HG02870 (cell line): ENCODE results near the gene ERICH2.

ENCODE experiments used
- ATAC-seq: cut with Tn5 transposase; IDR thresholded peaks from one replicate; pipeline ENCODE4 v1.9.1; 2021; ENCODE audit warnings: mild to moderate bottlenecking, moderate library complexity; ENCODE audit not compliant: unreplicated experiment

ERICH2 gene

GRCh38 chr2:170761572-170761971 is 8.6 kb upstream of the ERICH2 start:
- no peak for ATAC-seq

GRCh38 chr2:170762760-170763159 is 7.4 kb upstream of the ERICH2 start:
- ATAC-seq, result no peak

GRCh38 chr2:170763232-170763631 is 6.9 kb upstream of the ERICH2 start:
- ATAC-seq, result no peak

- no peak for ATAC-seq
Measured at GRCh38 chr2:170764880-170765261, 5.3 kb upstream of the ERICH2 start.

- no peak for ATAC-seq
Measured at GRCh38 chr2:170766693-170767092, 3.5 kb upstream of the ERICH2 start.

- peak; percentile 74 for ATAC-seq
Measured at GRCh38 chr2:170770606-170771420, 635 bp downstream of the ERICH2 start.

- no peak for ATAC-seq
Measured at GRCh38 chr2:170771421-170771937, 1.3 kb downstream of the ERICH2 start.

- ATAC-seq, result no peak
Measured at GRCh38 chr2:170772295-170772694, 2.1 kb downstream of the ERICH2 start.

- no peak for ATAC-seq
Measured at GRCh38 chr2:170774074-170774473, 3.9 kb downstream of the ERICH2 start.

- no peak for ATAC-seq
Measured at GRCh38 chr2:170778900-170779299, 8.7 kb downstream of the ERICH2 start.

GRCh38 chr2:170779304-170779703 is 9.1 kb downstream of the ERICH2 start:
- no peak for ATAC-seq

- ATAC-seq, result no peak
Measured at GRCh38 chr2:170782673-170783072, 12.5 kb downstream of the ERICH2 start.

GRCh38 chr2:170783549-170783948 is 13.4 kb downstream of the ERICH2 start:
- ATAC-seq, result no peak

GRCh38 chr2:170798996-170799395 is 28.8 kb downstream of the ERICH2 start:
- ATAC-seq, result no peak

- no peak for ATAC-seq
Measured at GRCh38 chr2:170806548-170806947, 36.4 kb downstream of the ERICH2 start.

- ATAC-seq, result no peak
Measured at GRCh38 chr2:170812710-170813600, 42.8 kb downstream of the ERICH2 start.

- no peak for ATAC-seq
Measured at GRCh38 chr2:170813611-170814532, 43.7 kb downstream of the ERICH2 start.

GRCh38 chr2:170814533-170815230 is 44.5 kb downstream of the ERICH2 start:
- no peak for ATAC-seq

GRCh38 chr2:170815311-170815710 is 45.1 kb downstream of the ERICH2 start:
- ATAC-seq, result no peak
